ENCODE results near the gene CSGALNACT2. TPM values are rescaled to one million over a fixed set of nuclear protein-coding genes. Genes with fewer than 3 reads are reported as not detected.

Gene CSGALNACT2
- total RNA-seq, 1 experiment from 2014 or later: 6.4 TPM

GRCh38 chr10:43155221-43155620 lies 17.0 kb downstream of the CSGALNACT2 start:
- POLR2A ChIA-PET: no interaction called here
- H3K4me1 ChIP-seq: peaks cover 5% of the 10 kb centered on the region; the same call in 1 of the 2 replicates
- H3K36me3 ChIP-seq (ENCODE audit: control insufficient read depth, insufficient read depth, low read length): no peaks in the 10 kb centered on the region
- no peak overlapping the region for H3K27ac Mint-ChIP-seq (ENCODE audit: unreplicated experiment)
- CTCF ChIA-PET: no interaction called here
- no peak for DNase-seq
- no peaks in the 10 kb centered on the region for H3K9me3 Mint-ChIP-seq (ENCODE audit: unreplicated experiment)
- intact Hi-C loops (cut with micrococcal nuclease; ENCODE audit: unreplicated experiment): no loop called here
- no TSS peak for BruUV-seq (replicated peaks)
- H3K36me3 Mint-ChIP-seq (ENCODE audit: insufficient read depth, unreplicated experiment): no peaks in the 10 kb centered on the region
- no peaks in the 10 kb centered on the region for H3K27me3 Mint-ChIP-seq (ENCODE audit: insufficient read depth, unreplicated experiment)
- no peak overlapping the region for H3K4me3 Mint-ChIP-seq (ENCODE audit: unreplicated experiment)
- TF ChIP-seq, protein P1, sequence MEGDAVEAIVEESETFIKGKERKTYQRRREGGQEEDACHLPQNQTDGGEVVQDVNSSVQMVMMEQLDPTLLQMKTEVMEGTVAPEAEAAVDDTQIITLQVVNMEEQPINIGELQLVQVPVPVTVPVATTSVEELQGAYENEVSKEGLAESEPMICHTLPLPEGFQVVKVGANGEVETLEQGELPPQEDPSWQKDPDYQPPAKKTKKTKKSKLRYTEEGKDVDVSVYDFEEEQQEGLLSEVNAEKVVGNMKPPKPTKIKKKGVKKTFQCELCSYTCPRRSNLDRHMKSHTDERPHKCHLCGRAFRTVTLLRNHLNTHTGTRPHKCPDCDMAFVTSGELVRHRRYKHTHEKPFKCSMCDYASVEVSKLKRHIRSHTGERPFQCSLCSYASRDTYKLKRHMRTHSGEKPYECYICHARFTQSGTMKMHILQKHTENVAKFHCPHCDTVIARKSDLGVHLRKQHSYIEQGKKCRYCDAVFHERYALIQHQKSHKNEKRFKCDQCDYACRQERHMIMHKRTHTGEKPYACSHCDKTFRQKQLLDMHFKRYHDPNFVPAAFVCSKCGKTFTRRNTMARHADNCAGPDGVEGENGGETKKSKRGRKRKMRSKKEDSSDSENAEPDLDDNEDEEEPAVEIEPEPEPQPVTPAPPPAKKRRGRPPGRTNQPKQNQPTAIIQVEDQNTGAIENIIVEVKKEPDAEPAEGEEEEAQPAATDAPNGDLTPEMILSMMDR (IDR thresholded peaks at IDR 0.05; ENCODE audit: insufficient read depth in 1 of 2, low read depth in 1 of 2, low read length in 1 of 2, severe bottlenecking in 1 of 2, unreplicated experiment in 1 of 2): no peak
- no peaks in the 10 kb centered on the region for H3K4me1 Mint-ChIP-seq (ENCODE audit: low read depth, unreplicated experiment)
- H3K27me3 ChIP-seq (replicated peaks; ENCODE audit: control insufficient read depth, insufficient read depth, low read length): no peaks in the 10 kb centered on the region
- 0 out of 2 replicates have a peak, but pooled peaks cover 6% of the 10 kb centered on the region for H3K9me3 ChIP-seq
- no peak overlapping the region for H3K4me3 ChIP-seq (ENCODE audit: low read depth, low read length)

GRCh38 chr10:43155741-43156140 lies 17.5 kb downstream of the CSGALNACT2 start:
- Histone ChIP-seq H3K36me3 (ENCODE audit: control insufficient read depth, insufficient read depth, low read length) (no peaks in the 10 kb centered on the region), H3K4me1 (peaks cover 5% of the 10 kb centered on the region; the same call in 1 of the 2 replicates), H3K27me3 (replicated peaks; ENCODE audit: control insufficient read depth, insufficient read depth, low read length) (no peaks in the 10 kb centered on the region), H3K9me3 (0 out of 2 replicates have a peak, but pooled peaks cover under 1% of the 10 kb centered on the region), H3K4me3 (ENCODE audit: low read depth, low read length) (no peak overlapping the region)
- POLR2A ChIA-PET: no interaction called here
- TF ChIP-seq, protein P1 (IDR thresholded peaks at IDR 0.05; ENCODE audit: insufficient read depth in 1 of 2, low read depth in 1 of 2, low read length in 1 of 2, severe bottlenecking in 1 of 2, unreplicated experiment in 1 of 2): no peak
- H3K36me3 Mint-ChIP-seq (ENCODE audit: insufficient read depth, unreplicated experiment): no peaks in the 10 kb centered on the region
- H3K4me3 Mint-ChIP-seq (ENCODE audit: unreplicated experiment): no peak overlapping the region
- H3K27me3 Mint-ChIP-seq (ENCODE audit: insufficient read depth, unreplicated experiment): no peaks in the 10 kb centered on the region
- no peaks in the 10 kb centered on the region for H3K9me3 Mint-ChIP-seq (ENCODE audit: unreplicated experiment)
- CTCF ChIA-PET: no interaction called here
- intact Hi-C loops (cut with micrococcal nuclease; ENCODE audit: unreplicated experiment): no loop called here
- no TSS peak for BruUV-seq (replicated peaks)
- no peak for DNase-seq
- no peak overlapping the region for H3K27ac Mint-ChIP-seq (ENCODE audit: unreplicated experiment)
- H3K4me1 Mint-ChIP-seq (ENCODE audit: low read depth, unreplicated experiment): no peaks in the 10 kb centered on the region

DNA sequence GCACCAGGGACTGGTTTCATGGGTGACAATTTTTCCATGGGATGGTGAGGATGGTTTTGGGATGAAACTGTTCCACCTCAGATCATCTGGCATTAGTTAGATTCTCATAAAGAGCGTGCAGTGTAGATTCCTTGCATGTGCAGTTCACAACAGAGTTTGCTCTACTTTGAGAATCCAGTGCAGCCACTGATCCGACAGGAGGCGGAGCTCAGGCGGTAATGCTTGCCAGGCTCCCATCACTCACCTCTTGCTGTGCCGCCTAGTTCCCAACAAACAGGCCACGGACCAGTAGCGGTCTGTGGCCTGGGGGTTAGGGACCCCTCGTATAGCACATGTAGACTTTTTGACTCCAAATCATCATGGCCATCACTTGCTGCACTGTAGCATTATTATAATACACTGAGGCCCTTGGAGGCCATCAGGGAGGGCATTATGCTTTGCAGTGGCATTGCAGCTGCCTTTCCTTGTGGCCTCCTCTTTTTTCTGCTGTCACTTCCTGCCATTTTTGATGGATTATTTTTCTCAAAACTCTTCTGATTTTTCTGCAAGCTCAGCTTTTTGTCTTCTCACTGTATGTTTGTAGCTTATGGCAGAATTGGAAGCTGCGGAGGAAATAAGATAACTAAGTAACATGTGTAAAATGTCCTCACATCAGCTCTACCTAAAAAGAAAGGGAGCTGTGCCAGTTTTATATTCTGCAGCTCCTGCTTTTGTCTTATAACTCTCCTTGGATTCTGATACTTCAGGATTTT lies 18.5 kb downstream of the CSGALNACT2 start:
- Mint-ChIP-seq H3K4me1 (ENCODE audit: low read depth, unreplicated experiment) (no peaks in the 10 kb centered on the region), H3K36me3 (ENCODE audit: insufficient read depth, unreplicated experiment) (no peaks in the 10 kb centered on the region), H3K4me3 (ENCODE audit: unreplicated experiment) (no peak overlapping the region), H3K27me3 (ENCODE audit: insufficient read depth, unreplicated experiment) (no peaks in the 10 kb centered on the region), H3K27ac (ENCODE audit: unreplicated experiment) (no peak overlapping the region), H3K9me3 (ENCODE audit: unreplicated experiment) (no peaks in the 10 kb centered on the region)
- H3K4me1 ChIP-seq: peaks cover 5% of the 10 kb centered on the region; the same call in 1 of the 2 replicates
- H3K27me3 ChIP-seq (replicated peaks; ENCODE audit: control insufficient read depth, insufficient read depth, low read length): no peaks in the 10 kb centered on the region
- TF ChIP-seq, protein P1 (IDR thresholded peaks at IDR 0.05; ENCODE audit: insufficient read depth in 1 of 2, low read depth in 1 of 2, low read length in 1 of 2, severe bottlenecking in 1 of 2, unreplicated experiment in 1 of 2): no peak
- ChIA-PET CTCF (interaction anchor here (0.6 kb wide), 1 partner anchor 584 kb away, joined by 3 read pairs; no protein-coding TSS in a partner anchor), POLR2A (no interaction called here)
- DNase-seq: no peak
- no TSS peak for BruUV-seq (replicated peaks)
- H3K4me3 ChIP-seq (ENCODE audit: low read depth, low read length): no peak overlapping the region
- no peaks in the 10 kb centered on the region for H3K36me3 ChIP-seq (ENCODE audit: control insufficient read depth, insufficient read depth, low read length)
- H3K9me3 ChIP-seq: no peaks in the 10 kb centered on the region
- intact Hi-C loops (cut with micrococcal nuclease; ENCODE audit: unreplicated experiment): no loop called here
